T-helper 22 cell (primary cell): ENCODE measurements around the gene RALGAPA1.
"Not testable (repeated sequence)": the region's sequence is repeated elsewhere in the genome, so short reads cannot be mapped to it uniquely, and the experiment has no call there.

ENCODE experiments used
- DNase-seq: peaks from one replicate; pipeline ENCODE4 v3.0.0-alpha.2; 2020; ENCODE audit warnings: low read depth

The RALGAPA1 gene

DNA sequence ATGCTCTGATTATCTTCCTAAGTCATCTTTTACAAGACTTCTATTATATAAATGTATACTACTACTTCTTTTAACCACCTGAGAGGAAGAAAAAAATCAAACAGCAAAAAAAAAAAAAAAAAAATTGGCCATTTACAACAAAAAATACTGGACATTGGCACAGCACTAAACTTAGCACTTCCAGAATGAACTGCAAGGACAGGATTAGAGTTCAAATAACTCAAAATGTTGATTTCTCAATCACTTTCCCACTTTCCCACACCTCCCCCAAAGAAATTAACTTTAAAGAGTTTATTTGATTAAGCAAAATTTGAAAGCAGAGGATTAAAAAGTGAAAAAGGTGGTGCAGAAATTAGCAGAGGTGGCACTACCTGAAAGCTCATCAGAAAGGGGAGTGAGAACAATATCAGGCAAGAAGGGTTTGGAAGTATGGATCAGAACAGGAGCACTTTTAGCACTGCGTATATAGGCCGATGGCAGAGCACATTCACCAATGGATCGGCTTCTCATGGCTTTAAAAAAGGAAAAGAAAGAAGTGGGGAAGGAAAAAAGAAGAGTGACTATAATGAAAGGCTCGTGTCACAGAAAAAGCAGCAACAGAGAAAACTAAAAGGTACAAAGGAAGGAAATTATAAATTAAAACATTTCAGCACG, 109.2 kb downstream of the RALGAPA1 start:
- DNase-seq: no peak

DNA sequence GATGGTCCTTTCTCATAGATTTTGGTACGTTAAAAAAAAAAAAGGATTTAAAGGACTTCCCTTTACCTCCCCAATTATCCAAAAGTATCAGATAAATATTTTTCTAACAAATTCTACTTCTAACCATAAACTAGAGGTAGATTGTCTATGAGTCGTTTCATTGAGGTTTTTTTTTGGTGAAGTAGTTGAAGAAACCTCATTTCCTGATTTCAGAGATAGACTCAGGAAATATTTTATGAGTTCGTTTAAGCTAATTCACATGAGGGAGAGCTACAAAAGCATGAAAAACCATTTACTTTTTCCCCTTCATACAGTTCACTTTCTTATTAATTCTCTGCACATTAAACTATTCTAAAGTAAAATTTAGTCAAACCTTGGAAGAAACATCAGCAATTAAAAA, 112.5 kb downstream of the RALGAPA1 start:
- no peak for DNase-seq

DNA sequence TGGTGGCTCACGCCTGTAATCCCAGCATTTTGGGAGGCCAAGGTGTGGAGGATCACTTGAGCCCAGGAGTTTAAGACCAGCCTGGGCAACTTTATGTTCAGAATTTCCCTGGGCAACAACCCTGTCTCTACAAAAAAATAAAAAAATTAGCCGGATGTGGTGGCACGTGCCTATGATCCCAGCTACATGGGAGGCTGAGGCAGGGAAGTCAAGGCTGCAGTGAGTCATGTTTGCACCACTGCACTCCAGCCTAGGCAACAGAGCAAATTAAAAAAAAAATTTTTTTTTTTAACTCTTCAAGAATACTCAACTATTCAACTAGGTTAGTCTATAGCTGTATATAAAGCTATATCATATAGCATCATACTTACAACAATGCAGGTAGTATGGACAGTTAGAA, 113.0 kb downstream of the RALGAPA1 start:
- no peak for DNase-seq

DNA sequence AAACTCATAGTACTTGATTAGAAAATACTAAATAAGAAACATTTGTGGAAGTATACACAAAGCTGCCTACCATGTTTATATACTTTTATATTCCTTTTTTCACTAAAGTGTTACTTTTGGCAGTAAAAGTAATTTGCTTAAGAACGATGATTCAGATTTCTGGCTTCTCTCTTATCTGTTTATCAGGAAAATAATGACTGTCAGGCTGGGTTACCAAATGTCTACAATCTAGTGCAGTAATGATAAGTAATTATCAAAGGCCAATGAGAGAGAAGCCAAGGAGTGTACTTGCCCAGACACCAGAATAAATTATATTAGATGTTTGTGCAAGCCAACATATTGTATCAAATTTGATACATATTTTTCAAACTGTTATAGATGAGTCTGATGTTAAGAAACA, 113.4 kb downstream of the RALGAPA1 start:
- DNase-seq: no peak

DNA sequence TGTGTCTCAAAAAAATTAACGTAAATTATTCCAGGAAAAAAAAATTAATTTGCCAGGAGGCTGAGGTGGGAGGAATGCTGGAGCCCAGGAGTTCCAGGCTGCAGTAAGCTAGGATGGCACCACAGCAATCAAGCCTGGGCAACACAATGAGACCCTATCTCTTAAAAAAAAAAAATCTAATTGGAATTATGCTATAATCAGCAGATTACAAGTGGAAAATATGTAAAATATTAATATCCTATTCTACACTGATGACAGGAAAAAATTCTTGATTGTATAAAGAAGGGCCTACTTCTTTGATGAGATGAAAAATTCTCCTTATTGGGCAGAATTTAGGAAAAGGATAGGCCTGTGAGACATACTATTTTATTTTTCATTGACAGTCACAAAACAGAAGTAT, 114.0 kb downstream of the RALGAPA1 start:
- no peak for DNase-seq

DNA sequence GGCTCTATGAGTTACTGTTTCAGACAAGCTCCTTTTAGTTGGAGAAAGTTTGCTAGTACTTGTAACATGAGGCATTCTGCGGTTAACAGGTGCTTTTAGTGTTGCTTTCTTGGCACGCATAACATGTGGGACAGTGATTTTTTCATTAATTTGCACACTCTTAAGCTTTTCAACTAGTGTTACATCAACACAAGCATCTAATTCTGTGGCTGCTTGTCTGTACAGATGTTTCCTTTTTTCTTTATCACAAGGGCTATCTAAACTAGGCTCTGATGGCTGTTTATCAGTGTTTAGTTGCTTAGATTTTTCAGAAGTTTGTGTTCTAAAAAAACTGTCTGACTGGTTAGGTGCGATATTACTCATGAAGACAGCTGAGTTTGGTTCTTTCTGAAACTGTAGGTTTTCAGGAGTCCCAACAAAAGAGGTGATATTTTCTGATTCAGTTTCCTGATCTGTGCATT, 120.1 kb downstream of the RALGAPA1 start:
- no peak for DNase-seq

DNA sequence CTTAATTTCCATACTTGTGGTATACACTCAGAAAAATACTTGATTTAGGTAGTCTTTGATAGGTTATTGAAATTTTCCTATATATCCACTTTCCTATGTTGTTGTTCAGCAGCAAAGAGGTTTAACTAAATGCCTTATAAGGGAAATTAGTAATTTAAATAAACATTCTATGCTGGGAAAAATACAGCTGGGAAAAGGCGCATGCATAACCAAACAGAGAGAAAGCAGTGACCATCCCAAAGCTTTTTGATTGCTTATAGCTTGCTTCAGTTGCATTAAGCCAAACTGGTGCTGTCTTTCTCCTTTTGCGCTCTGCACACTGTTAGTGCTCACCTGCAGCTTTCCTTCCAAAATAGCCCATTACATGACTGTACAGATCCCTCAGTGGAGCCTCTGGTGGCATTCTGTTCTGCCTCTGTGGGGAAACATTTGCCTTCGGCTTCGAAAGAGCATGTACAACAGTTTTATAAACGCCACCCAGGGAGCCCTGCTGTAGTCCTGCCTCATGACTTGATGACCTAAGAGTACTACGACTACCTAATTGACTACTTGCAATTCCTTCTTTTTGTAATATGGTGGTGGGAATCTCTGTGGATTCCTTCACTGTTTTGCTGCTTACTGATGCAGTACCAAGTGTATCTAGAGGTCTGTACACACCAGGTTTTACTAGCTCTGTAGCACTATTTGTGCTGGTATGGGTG, 120.8 kb downstream of the RALGAPA1 start:
- DNase-seq: no peak

DNA sequence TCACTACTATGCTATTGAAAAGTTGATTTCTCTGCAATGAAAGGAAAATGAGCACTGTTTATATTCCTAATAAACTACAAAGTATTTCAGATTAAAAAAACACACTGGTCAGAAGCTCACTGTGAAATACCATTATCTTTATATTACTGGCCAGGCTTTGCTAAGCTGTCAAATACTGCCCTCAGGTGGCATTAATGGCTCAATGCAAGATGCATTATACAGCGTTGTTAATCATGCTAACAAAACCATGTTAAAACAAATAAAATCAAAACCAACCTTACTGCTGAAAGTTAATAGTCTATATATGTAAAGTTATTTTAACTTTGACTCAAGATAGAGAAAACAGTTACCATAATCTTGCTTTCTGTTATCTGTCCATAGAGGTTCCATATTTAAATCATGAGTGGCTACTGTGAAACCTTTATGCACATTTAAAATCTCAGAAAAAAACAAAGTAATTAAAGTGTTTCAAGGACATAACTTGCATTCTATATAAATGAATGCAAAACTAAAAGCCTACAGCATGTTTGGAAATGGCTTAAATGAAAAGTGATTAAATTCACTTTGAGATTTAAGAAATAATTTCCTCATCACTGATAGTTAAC, 121.7 kb downstream of the RALGAPA1 start:
- no peak for DNase-seq

DNA sequence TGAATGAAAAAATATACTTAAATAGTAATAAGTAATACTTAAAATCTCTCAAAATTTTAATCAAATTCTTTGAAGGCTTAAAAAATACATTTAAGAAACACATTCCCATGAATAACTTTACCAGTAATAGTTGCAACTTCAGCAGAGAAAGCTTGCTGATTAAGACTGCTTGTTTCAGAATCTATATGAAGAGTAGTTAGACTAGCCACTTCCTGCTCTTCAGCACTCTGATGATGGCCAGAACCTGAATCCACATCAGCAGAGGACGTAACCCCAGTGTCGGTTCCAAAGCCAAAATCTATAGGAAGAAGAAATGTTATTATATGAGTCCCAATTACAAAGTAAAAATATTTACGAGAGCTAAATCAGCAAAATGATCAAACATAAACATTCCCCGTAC, 125.4 kb downstream of the RALGAPA1 start:
- not testable (repeated sequence) for DNase-seq

DNA sequence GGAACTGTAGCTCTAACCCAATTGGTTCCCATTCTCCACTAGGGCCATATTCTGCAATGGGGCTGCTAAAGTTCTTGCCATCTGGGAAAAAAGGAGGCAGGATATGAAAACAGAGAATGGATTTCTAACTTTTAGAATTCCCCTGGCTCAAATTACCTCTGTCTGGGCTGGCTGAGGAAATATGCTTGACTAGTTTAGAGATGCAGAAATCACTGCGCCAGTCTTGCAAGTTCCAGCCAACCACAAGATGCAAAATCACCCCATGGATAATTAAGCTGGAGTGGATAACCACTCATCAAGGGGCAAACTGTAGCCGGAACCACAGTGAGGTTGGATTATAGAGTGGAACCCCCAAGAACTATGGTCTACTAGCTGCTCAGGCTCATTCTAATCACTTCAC, 126.3 kb downstream of the RALGAPA1 start:
- DNase-seq: no peak

DNA sequence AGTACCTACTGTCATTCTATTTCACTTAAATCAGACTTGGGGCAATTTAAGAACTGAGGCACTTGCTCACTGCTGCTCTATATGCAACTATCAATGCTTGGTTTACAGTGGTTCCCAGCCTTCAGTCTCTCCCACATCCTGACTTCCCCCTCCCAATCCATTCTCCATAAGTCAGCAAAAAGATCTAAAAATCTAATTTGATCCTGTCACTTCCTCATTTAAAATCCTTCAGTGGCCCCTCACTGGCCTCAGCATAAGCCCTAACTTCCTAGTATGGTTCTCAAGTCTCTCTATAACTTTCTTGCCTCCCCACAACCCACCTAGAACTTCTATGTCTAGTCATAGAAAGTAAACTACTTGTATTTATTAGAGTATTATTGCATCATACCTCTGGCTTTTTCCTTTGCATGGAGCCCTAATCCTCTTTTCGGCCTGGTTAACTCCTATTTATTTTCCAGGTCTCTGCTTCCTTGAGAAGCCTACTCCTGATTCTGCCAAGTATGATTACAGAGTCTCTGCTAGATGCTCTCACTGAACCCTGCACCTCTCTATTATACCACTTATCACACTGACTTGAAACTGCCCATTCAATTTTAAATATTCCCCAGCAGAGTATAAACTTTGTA, 130.6 kb downstream of the RALGAPA1 start:
- no peak for DNase-seq

DNA sequence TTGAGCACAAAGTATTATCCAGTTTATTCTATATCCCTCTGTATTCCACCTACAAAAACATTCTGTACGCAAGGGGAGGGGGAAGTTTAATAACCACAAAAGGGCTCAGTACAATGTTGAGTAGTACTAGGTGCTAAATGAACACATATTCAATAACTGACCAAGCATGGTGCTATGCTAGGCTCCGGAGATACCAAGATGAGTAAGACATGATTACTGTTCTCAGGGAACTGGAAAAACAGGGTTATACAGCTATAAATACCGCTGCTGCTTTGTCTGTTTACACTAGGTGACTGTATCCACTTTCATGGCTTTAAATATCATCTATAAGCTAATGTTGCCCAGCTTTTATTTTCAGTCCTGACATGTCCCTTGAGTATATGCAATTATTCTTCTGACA, 139.3 kb downstream of the RALGAPA1 start:
- no peak for DNase-seq

DNA sequence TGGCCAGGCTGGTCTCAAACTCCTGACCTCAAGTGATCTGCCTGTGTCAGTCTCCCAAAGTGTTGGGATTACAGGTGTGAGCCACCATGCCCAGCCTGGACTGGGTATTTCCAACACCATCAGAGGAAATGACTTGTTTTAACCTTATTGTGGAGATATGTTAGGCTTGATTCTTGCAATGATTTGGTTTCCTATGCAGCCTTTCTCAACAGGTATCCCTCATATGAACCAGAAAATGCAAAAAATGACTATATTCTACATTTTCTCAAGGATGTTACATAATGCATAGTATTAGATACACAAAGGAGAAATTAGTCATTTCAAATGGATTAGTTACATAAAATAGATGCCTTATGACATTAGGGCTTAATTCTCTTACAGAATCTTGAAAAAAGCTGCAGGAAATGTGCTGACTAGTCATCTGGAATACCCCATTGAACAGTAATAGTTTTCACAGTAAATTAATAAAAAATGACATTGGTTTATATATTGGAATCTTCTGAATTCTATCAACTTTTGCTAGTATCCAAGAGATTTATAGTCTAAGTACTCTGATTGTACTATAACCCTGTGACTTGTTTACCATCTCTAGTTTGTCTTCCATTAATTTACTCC, 142.6 kb downstream of the RALGAPA1 start:
- DNase-seq: no peak

DNA sequence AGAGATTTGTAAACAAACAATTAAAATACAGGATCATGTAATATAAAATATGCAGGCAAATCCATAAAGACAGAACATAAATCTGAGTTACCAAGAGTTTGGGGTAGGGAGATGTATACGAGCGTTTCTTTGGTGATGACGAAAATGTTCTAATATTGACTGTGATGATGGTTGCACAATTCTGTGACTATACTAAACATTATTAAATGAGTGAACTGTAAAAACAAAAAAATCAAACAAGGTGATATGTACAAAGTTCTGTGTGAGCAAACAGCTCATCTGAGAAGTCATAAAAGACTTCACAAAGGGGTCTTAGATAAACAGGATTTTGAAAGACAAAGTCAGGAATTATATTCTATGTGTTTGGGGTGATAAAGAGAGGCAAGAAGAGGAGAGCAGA, 147.2 kb downstream of the RALGAPA1 start:
- DNase-seq: no peak

DNA sequence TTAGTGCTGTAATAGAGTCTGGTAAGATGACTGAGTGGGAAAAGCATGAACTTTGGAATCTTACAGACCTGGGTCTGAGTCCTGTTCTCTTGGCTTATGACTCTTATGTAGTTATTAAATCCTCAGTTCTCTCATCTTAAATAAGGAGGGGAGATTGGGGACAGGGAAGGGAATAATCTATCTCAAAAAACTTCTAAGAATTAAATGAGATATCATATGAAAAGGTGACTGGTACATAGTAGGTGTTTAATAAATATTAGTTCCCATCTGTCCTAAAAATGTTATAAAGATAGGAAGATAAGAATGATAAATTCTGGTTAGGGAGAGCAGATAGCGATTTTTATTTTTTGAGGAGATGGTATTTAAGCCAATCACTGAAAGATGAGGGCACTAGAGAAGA, 156.1 kb downstream of the RALGAPA1 start:
- no peak for DNase-seq

DNA sequence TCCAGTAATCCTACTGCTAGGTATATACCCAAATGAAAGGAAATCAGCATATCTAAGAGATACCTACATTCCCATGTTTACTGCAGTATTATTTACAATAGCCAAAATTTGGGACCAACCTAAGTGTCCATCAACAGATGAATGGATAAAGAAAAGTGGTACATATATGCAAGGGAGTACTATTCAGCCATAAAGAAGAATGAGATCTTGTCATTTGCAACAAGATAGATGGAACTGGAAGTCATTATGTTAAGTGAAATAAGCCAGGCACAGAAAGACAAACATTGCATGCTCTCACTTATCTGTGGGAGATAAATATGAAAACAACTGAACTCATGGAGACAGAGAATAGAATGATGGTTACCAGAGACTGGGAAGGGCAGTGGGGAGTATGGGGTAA, 165.6 kb downstream of the RALGAPA1 start:
- DNase-seq: no peak

DNA sequence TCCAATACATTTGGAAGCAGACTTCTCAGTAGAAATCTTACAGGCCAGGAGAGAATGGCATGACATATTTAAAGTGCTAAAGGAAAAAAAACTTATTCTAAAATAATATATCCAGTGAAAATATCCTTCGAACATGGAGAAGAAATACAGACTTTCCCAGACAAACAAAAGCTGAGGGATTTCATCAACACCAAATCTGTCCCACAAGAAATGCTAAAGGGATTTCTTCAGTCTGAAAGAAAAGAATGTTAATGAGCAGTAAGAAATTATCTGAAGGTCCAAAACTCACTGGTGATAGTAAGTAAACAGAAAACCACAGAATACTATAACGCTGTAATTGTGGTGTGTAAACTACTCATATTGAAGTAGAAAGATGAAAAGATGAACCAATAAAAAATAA, 171.2 kb downstream of the RALGAPA1 start:
- DNase-seq: no peak

DNA sequence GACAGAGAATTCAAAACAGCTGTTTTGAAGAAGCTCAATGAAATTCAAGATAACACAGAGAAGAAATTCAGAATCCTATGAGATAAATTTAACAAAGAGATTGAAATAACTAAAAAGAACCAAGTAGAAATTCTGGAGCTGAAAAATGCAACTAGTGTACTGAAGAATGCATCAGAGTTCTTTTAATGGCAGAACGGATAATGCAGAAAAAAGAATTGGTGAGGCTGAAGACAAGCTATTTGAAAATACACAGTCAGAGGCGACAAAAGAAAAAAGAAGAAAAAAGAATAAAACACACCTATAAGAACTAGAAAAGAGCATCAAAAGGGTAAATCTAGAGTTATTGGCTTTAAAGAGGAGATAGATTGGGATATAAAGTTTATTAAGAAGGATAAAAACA, 171.8 kb downstream of the RALGAPA1 start:
- DNase-seq: no peak

DNA sequence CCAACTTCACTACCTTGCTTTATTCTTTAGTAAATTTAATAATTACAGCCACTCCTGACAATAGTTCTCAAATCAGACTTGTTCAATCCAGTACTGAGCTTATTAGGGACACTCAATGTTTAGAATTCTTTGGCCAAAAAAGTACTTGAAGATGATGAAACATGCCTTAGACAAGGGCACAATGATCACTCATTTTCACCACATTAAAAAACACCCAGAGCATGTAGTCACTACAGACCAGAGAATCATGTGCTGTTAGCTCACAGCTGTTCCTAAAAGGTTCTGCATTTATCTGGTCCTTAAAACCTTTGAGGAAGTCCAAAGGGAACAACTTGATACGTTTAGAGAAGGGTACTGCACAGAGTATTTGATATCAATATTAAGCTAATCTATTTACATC, 176.4 kb downstream of the RALGAPA1 start:
- no peak for DNase-seq

DNA sequence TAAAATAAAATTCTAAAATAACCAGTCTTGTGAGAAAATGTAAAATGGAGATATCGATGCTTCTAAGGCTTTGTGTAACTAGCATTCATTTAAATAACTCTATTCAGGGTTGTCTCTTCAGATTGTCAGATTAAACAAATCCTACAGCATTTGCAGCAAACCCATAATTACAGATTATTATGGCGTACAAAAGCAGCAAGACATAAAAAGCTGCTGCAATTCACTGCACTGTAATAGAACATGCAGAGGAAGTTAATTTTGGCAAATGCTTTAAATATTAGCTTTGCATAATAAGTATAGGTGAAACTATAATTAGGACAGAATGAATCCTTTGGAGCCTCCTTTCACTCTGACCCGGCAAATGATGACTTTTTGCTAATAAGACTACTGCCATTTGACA, 176.8 kb downstream of the RALGAPA1 start:
- no peak for DNase-seq

DNA sequence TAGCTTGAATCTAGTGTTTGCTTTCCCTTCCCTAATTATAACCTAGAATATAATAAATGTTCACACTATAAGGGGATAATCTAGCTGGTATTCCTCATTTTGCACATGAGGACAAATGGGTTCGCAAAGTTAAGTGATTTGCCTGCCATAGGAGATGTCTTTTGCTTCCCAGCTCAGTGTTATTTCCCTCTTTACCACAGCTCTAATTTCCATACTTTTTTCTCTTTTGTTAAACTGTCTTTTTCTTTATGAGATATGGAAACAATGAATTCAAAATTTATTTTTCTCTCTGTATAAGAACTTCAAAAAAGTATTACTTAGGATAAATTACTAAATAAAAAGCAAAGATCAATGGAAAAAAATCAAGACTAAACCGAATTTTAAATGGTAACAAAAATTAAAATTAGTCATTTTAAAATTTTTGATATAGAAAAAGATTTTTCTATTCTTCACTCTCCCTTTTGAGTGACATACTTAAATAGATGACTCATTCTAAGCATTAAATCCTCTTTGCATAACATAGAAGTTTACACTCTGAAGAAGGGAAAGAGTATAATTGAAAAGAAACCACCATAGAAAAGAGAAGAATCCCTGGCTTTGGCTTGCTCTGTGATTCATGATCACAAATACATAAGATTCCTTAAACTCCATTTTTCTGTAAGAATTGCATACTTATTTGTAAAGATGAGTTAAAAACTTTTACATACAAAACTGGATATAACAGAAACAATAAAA, 177.9 kb downstream of the RALGAPA1 start:
- DNase-seq: no peak

DNA sequence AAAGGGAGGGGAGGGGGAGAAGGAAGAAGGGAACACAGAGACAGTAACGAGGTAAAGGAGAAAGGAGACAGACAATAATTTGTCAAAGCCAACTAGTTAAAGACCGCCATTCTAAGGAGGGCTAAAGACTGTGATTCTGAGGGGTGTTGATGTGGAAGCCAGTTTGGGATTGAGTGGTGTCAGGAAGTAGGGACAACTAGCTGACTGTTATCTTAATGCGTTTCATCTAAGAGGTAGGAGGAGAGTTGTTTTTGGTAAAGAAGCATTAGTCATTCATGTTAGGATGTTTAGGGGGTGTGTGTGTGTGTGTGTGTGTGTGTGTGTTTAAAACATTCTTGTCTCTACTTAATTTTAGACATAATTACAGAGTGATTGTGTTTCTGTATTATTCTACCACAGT, 180.1 kb downstream of the RALGAPA1 start:
- no peak for DNase-seq
